NCI-H345 treated with DMSO at 0.1 percent for 48 hours (cell line): ENCODE measurements around the gene OR10H5.
"Not testable (repeated sequence)": the region's sequence is repeated elsewhere in the genome, so short reads cannot be mapped to it uniquely, and the experiment has no call there.

Experiments used
- DNase-seq: peaks from one replicate; lab custom pipeline; 2025; ENCODE audit not compliant: unreplicated experiment; lab: John Stamatoyannopoulos, UW

The OR10H5 gene

DNA sequence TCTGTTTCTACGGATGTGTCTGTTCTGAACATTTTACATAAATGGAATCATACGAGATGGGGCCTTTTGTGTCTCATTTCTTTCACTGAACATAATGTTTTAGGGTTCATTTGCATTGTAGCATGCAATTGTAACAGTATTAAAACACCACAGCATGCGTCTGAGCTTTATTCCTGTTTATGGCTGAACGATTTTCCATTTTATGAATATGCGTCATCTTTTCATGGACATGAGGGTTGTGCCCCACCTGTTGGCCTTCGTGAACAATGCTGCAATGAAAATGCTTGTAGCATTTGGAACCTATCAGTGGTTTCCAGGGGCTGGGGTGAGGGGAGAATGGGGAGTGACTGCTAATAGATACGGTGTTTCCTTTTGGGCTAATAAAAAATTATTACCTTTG is 22.9 kb downstream of the OR10H5 start:
- DNase-seq: no peak

DNA sequence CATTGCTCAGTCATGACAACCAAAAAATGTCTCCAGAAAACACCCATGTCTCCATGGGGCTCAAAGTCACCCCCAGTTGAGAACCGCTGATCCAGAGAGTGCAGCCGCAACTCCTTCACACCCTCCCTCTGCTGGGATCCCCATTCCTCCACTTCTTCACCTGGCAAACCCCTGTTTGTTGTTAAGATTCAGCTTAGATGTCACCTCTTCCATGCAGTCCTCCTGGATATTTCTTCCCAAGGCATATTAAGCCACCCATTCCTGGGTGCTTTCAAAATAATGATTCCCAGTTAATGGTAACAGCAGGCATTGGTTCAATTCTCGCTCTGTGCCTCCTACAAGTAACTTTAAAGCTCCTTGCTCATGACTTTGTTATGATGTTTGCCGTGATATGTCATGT is 24.0 kb downstream of the OR10H5 start:
- DNase-seq: no peak

DNA sequence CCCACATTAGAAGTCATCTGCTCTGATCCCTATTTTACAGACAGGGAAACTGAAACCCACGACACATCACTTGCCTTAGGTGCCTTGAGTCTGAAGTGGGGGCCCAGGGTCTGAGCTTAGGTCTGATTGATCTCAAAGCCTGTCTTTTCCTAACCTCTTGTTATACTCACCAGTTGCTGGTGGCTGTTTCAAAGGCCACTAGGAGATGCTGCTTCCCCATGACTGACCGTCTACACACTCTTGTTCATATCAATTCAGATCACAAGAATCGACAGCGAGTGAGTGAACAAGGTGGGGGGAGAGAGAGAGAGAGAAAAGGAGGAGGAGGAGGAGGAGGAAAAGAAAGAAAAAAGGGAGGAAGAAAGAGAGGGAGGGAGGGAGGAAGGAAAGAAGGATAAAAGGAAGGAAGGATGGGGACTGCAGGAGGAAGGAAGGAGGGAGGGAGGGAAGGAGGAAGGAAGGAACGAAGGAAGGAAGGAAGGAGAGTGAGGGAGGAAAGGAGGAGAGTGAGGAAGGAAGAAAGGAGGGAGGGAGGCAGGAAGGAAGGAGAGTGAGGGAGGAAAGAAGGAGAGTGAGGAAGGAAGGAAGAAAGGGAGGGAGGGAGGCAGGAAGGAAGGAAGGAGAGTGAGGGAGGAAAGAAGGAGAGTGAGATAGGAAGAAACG is 24.7 kb downstream of the OR10H5 start:
- DNase-seq: no peak

GRCh38 chr19:15813916-15814315 is 26.5 kb downstream of the OR10H5 start:
- DNase-seq: no peak

GRCh38 chr19:15815306-15815705 is 27.8 kb downstream of the OR10H5 start, which contains the start of gene OR10H1:
Gene OR10H1, minus strand, starts transcription at chr19:15815664. Its CDS starts 7,627 bp downstream, at chr19:15808037.
- no peak for DNase-seq

- no peak for DNase-seq
Measured at GRCh38 chr19:15820646-15821045, 33.2 kb downstream of the OR10H5 start.

DNA sequence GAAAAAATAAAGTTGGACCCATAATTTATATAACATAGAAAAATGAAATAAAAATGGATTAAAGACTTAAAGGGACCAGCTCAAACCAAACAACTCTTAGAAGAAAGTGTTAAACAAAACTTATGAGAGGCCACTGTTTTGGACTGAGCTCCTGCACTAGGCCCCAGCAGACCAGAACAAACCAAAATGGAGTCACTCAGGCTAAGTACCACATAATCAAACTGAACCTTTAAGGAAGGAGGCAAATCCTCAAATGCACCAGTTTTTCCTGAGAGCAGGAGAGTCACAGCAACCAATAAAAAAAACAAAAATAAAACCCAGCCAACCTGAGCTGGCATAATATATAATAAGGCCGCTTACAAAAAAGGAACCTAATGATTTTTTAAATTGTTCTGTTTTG is 38.3 kb downstream of the OR10H5 start:
- no peak for DNase-seq

- no peak for DNase-seq
Measured at GRCh38 chr19:15828121-15828610, 40.7 kb downstream of the OR10H5 start.

DNA sequence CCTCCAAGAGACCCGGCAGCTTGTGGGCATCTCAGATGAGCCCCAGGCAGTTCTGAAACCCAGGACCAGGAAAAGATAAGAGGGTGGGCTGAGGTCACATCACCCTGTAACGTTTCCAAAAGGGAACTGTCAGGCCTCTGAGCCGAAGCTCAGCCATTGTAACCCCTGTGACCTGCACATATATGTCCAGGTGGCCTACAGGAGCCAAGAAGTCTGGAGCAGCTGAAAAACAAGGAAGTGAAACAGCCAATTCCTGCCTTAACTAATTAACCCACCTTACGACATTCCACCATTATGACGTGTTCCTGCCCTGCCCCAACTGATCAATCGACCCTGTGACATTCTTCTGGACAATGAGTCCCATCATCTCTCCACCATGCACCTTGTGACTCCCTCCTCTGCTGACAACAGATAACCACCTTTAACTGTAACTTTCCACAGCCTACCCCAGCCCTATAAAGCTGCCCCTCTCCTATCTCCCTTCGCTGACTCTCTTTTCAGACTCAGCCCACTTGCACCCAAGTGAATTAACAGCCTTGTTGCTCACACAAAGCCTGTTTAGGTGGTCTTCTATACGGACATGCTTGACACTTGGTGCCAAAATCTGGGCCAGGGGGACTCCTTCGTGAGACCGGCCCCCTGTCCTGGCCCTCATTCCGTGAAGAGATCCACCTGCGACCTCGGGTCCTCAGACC is 41.3 kb downstream of the OR10H5 start:
- DNase-seq: not testable (repeated sequence)

DNA sequence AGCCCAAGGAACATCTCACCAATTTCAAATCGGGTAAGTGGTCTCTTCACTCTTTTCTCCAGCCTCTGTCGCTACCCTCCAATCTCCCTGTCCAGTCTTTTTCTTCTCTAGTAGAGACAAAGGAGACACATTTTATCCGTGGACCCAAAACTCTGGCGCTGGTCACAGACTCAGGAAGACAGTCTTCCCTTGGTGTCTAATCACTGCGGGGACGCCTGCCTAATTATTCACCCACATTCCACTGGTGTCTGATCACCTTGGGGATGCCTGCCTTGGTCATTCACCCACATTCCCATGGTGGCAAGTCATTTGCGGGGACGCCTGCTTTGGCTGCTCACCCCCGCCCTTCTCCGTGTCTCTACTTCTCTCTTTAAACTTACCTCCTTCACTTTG is 41.8 kb downstream of the OR10H5 start:
- DNase-seq: no peak

- no peak for DNase-seq
Measured at GRCh38 chr19:15829786-15830185, 42.3 kb downstream of the OR10H5 start.

- no peak for DNase-seq
Measured at GRCh38 chr19:15831626-15832025, 44.2 kb downstream of the OR10H5 start.

GRCh38 chr19:15834232-15834631 is 46.8 kb downstream of the OR10H5 start:
- DNase-seq: not testable (repeated sequence)

DNA sequence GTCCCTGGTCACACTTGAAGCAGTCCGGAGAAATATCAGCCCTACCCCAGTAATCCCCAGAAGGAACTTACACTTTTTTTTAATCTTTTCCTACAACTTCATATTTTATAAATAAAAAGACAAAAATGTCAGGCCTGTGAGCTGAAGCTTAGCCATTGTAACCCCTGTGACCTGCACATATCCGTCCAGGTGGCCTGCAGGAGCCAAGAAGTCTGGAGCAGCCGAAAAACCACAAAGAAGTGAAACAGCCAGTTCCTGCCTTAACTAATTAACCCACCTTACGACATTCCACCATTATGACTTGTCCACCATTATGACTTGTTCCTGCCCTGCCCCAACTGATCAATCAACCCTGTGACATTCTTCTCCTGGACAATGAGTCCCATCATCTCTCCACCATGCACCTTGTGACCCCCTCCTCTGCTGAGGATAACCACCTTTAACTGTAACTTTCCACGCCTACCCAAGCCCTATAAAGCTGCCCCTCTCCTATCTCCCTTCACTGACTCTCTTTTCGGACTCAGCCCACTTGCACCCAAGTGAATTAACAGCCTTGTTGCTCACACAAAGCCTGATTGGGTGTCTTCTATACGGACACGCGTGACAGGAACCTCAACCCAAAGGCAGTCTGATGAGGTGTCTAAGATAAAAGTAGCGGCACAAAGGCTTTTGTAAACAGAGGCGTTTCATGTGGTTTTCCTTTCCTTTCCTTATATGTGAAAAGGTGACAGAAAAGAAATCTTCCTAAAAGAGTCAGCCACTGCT is 48.3 kb downstream of the OR10H5 start:
- not testable (repeated sequence) for DNase-seq

DNA sequence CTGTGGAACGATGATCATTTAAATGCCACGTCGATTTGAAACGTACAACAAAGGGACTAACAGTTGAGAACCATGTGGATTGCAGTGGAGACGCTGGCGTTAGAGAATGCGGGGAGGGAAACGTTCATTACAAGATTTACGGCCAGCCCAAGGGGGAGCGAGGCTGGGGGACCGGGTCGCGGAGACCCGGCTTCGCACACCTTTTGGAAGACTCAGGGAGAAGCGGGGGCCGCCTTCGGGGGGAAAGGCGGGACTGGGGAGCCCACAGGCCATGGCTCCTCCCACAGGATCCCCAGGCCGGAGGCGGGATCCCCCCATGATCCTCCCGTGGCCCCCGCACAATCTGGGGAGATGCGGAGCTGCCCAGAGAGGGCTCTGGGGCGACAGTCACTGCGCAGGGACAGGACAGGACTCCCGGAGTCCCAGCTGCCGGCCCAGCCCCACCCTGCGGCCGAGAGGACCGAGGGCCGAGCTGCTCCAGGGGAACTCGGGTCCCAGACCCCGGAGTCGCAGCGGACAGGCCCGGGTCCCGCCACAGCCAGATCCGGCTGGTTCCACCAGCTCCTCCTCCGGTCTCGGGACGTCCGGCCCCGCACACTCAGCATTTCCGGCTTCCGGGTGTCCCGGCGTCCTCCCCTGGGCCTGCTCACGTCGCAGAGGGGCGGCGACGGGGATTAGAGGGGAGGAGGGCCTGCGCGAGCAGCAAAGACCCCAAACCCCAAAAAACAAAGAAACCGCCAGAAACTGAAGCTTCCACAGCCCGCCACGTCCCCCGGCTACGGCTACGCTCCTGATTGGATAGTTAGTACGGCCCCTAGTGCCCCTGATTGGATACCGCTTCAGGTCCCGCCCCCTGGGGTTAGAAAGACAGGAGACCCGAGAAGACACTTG is 49.1 kb downstream of the OR10H5 start:
- DNase-seq: no peak

GRCh38 chr19:15837221-15837731 is 49.8 kb downstream of the OR10H5 start:
- DNase-seq: no peak

DNA sequence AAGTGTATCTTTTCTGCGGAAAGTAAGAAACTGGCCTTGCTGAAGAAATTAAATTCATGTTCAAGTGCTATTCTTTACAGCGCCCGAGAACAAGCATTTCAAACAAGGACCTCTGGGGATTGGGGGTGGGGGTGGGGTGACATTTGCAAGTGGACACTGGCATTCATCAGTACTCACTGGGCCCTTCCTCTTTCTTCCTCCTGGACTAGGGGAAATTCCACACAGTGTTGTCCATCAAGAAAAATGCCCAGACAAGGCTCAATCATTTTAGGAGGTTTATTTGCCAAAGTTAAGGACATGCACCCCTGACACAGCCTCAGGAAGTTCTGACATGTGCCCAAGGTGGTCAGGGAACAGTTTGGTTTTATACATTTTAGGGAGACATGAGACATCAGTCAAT is 50.9 kb downstream of the OR10H5 start:
- no peak for DNase-seq

- not testable (repeated sequence) for DNase-seq
Measured at GRCh38 chr19:15839888-15840287, 52.4 kb downstream of the OR10H5 start.

GRCh38 chr19:15840833-15841232 is 53.4 kb downstream of the OR10H5 start:
- DNase-seq: no peak

GRCh38 chr19:15841875-15842569 is 54.6 kb downstream of the OR10H5 start:
- no peak for DNase-seq
